Activated T-cell treated with anti-CD3 and anti-CD28 coated beads, Interleukin-2, amount 50 U/mL, for 24 hours (primary cell): ENCODE measurements around the gene ANTXRL.
"Not testable (repeated sequence)": the region's sequence is repeated elsewhere in the genome, so short reads cannot be mapped to it uniquely, and the experiment has no call there.

Source experiments
- DNase-seq: peaks from one replicate; pipeline ENCODE4 v3.0.0-alpha.2; 2020
- H3K27ac Mint-ChIP-seq: 2 replicates; pipeline ENCODE4 v1.8.0; 2020; ENCODE audit warnings: mild to moderate bottlenecking, mixed read lengths
- H3K27me3 Mint-ChIP-seq: 2 replicates; pipeline ENCODE4 v1.8.0; 2020; ENCODE audit warnings: mixed read lengths
- H3K36me3 Mint-ChIP-seq: 2 replicates; pipeline ENCODE4 v1.8.0; 2020; ENCODE audit warnings: low read depth, mixed read lengths
- H3K4me1 Mint-ChIP-seq: 2 replicates; pipeline ENCODE4 v1.8.0; 2020; ENCODE audit warnings: low read depth, mixed read lengths
- H3K4me3 Mint-ChIP-seq: 2 replicates; pipeline ENCODE4 v1.8.0; 2020; ENCODE audit warnings: mild to moderate bottlenecking, moderate library complexity, mixed read lengths
- H3K9me3 Mint-ChIP-seq: 2 replicates; pipeline ENCODE4 v1.8.0; 2020; ENCODE audit warnings: mixed read lengths

Gene ANTXRL

GRCh38 chr10:46293832-46294640 is 7.2 kb downstream of the ANTXRL start:
- DNase-seq, result peak; percentile 21
- Mint-ChIP-seq H3K36me3 (no peaks in the 10 kb centered on the region), H3K9me3 (no peaks in the 10 kb centered on the region), H3K4me3 (no peak overlapping the region), H3K27me3 (no peaks in the 10 kb centered on the region), H3K4me1 (peaks cover 15% of the 10 kb centered on the region), H3K27ac (no peak overlapping the region)

- Mint-ChIP-seq H3K4me1 (peaks cover 21% of the 10 kb centered on the region), H3K9me3 (no peaks in the 10 kb centered on the region), H3K27ac (no peak overlapping the region), H3K4me3 (no peak overlapping the region), H3K36me3 (no peaks in the 10 kb centered on the region), H3K27me3 (no peaks in the 10 kb centered on the region)
- DNase-seq, result peak; percentile 13
Measured at GRCh38 chr10:46294641-46295220, 7.9 kb downstream of the ANTXRL start.

GRCh38 chr10:46295350-46296010 is 8.7 kb downstream of the ANTXRL start:
- not testable (repeated sequence) for H3K4me3 Mint-ChIP-seq, H3K27ac Mint-ChIP-seq, H3K27me3 Mint-ChIP-seq

GRCh38 chr10:46296086-46296485 is 9.3 kb downstream of the ANTXRL start:
- not testable (repeated sequence) for H3K4me3 Mint-ChIP-seq, H3K27ac Mint-ChIP-seq, H3K27me3 Mint-ChIP-seq, DNase-seq, H3K9me3 Mint-ChIP-seq, H3K36me3 Mint-ChIP-seq
- H3K4me1 Mint-ChIP-seq, result peaks cover 24% of the 10 kb centered on the region

More at GRCh38 chr10:46295350-46296010, 8.7 kb downstream of the ANTXRL start:
- H3K9me3 Mint-ChIP-seq, H3K36me3 Mint-ChIP-seq, DNase-seq: not testable (repeated sequence)
- peaks cover 24% of the 10 kb centered on the region for H3K4me1 Mint-ChIP-seq

- H3K27me3 Mint-ChIP-seq, result no peaks in the 10 kb centered on the region
- DNase-seq, result peak; percentile 30
- H3K27ac Mint-ChIP-seq, result no peak overlapping the region
- no peaks in the 10 kb centered on the region for H3K36me3 Mint-ChIP-seq
- no peaks in the 10 kb centered on the region for H3K9me3 Mint-ChIP-seq
- no peak overlapping the region for H3K4me3 Mint-ChIP-seq
- H3K4me1 Mint-ChIP-seq, result peaks cover 24% of the 10 kb centered on the region
Measured at GRCh38 chr10:46296641-46297141, 9.9 kb downstream of the ANTXRL start.

- Mint-ChIP-seq H3K27ac (no peak overlapping the region), H3K27me3 (no peaks in the 10 kb centered on the region), H3K36me3 (no peaks in the 10 kb centered on the region), H3K9me3 (no peaks in the 10 kb centered on the region), H3K4me1 (peaks cover 24% of the 10 kb centered on the region), H3K4me3 (peak overlapping the region; percentile 16)
- peak; percentile 35 for DNase-seq
Measured at GRCh38 chr10:46297406-46298204, 10.8 kb downstream of the ANTXRL start.

GRCh38 chr10:46298477-46299285 is 11.9 kb downstream of the ANTXRL start:
- H3K27me3 Mint-ChIP-seq, result no peaks in the 10 kb centered on the region
- DNase-seq, result peak; percentile 26
- H3K4me3 Mint-ChIP-seq, result no peak overlapping the region
- no peak overlapping the region for H3K27ac Mint-ChIP-seq
- no peaks in the 10 kb centered on the region for H3K36me3 Mint-ChIP-seq
- no peaks in the 10 kb centered on the region for H3K9me3 Mint-ChIP-seq
- H3K4me1 Mint-ChIP-seq, result peaks cover 24% of the 10 kb centered on the region

- Mint-ChIP-seq H3K27ac (no peak overlapping the region), H3K36me3 (no peaks in the 10 kb centered on the region), H3K27me3 (no peaks in the 10 kb centered on the region), H3K4me3 (no peak overlapping the region), H3K4me1 (peaks cover 24% of the 10 kb centered on the region), H3K9me3 (no peaks in the 10 kb centered on the region)
- no peak for DNase-seq
Measured at GRCh38 chr10:46299286-46299535, 12.4 kb downstream of the ANTXRL start.

GRCh38 chr10:46299536-46300369 is 13.0 kb downstream of the ANTXRL start:
- H3K9me3 Mint-ChIP-seq, result no peaks in the 10 kb centered on the region
- H3K4me1 Mint-ChIP-seq, result peaks cover 24% of the 10 kb centered on the region
- H3K36me3 Mint-ChIP-seq, result no peaks in the 10 kb centered on the region
- H3K27me3 Mint-ChIP-seq, result no peaks in the 10 kb centered on the region
- H3K4me3 Mint-ChIP-seq, result no peak overlapping the region
- peak; percentile 30 for DNase-seq
- H3K27ac Mint-ChIP-seq, result no peak overlapping the region

GRCh38 chr10:46300370-46300711 is 13.5 kb downstream of the ANTXRL start:
- H3K36me3 Mint-ChIP-seq, H3K9me3 Mint-ChIP-seq, H3K27ac Mint-ChIP-seq, H3K4me3 Mint-ChIP-seq, H3K27me3 Mint-ChIP-seq: not testable (repeated sequence)
- peaks cover 24% of the 10 kb centered on the region for H3K4me1 Mint-ChIP-seq
- DNase-seq, result peak; percentile 13

- Mint-ChIP-seq H3K4me1 (peaks cover 24% of the 10 kb centered on the region), H3K4me3 (no peak overlapping the region), H3K9me3 (no peaks in the 10 kb centered on the region), H3K27me3 (no peaks in the 10 kb centered on the region), H3K27ac (no peak overlapping the region), H3K36me3 (no peaks in the 10 kb centered on the region)
- DNase-seq, result peak; percentile 20
Measured at GRCh38 chr10:46301056-46301645, 14.4 kb downstream of the ANTXRL start.

- Mint-ChIP-seq H3K36me3 (no peaks in the 10 kb centered on the region), H3K9me3 (no peaks in the 10 kb centered on the region), H3K27me3 (no peaks in the 10 kb centered on the region), H3K4me1 (peaks cover 24% of the 10 kb centered on the region), H3K27ac (no peak overlapping the region), H3K4me3 (no peak overlapping the region)
- peak; percentile 17 for DNase-seq
Measured at GRCh38 chr10:46301721-46302479, 15.1 kb downstream of the ANTXRL start.
